ENCODE data around the gene EPHA2.

EPHA2 gene

DNA sequence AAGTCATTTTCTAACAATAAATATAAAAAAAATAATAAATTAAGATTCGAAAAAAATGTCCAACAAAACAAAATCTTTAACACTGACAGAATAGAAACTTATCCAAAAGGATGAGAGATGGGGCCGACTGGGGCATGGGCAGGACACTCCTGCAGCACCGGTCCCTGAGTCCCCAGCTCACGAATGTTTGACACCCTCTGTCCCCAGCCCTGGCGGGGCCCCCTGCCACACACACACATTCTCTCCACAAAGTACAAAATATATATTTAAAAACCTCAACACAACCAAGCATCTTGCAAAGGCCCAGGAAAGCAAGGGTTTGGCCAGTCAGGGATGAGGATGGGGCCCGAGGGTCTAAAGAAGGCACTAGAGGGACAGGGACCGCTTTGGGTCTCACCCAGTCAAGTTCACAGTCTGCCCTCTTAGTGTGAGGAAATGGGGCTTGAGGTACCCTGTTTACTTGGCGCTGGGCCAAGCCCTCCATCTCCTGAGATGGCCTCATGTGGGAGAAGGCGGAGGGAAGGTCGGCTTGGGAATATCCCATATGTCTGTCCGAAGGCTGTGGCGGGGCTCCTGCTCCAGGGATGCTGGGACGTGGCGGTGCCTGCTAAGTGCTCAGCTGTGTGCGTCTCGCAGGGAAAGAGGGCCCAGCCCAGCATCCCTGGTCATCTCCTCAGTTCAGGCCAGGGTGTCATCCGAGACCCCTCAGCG lies 31.3 kb downstream of the EPHA2 start:
- H3K27ac ChIP-seq, result no peak overlapping the region
- no peaks in the 10 kb centered on the region for H3K9me3 ChIP-seq
- no peak overlapping the region for H3K9ac ChIP-seq
- H3K36me3 ChIP-seq, result no peaks in the 10 kb centered on the region
- peaks cover 75% of the 10 kb centered on the region; the same call in 1 of the 2 replicates for H4K20me1 ChIP-seq
- peaks cover 99% of the 10 kb centered on the region for H3K27me3 ChIP-seq
- peaks cover 39% of the 10 kb centered on the region for H3K4me1 ChIP-seq
- H3K4me2 ChIP-seq, result peak overlapping the region; percentile 62
- no peak overlapping the region for H3K4me3 ChIP-seq
- no peak for TF ChIP-seq Cebpa-rat (IDR thresholded peaks at IDR 0.05)

DNA sequence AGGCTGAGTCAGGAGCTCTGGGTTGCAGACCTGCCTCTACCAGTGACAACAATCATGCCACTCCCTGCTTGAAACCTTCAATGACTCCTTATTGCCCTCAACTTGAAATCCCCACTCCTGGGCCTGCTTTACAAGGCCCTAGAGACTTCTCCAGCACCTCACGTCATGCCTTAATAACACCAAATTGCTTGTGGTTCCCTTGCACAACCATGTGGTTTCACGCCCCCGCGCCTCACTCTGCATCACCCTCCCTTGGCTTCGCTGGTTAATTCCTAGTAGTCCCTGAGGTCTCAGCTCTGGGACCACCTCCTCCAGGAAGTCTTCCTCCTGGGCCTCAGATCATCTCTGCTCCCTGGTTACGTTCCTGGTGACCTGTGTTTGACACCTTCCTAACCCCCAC lies 33.0 kb downstream of the EPHA2 start:
- no peak overlapping the region for H3K27ac ChIP-seq

DNA sequence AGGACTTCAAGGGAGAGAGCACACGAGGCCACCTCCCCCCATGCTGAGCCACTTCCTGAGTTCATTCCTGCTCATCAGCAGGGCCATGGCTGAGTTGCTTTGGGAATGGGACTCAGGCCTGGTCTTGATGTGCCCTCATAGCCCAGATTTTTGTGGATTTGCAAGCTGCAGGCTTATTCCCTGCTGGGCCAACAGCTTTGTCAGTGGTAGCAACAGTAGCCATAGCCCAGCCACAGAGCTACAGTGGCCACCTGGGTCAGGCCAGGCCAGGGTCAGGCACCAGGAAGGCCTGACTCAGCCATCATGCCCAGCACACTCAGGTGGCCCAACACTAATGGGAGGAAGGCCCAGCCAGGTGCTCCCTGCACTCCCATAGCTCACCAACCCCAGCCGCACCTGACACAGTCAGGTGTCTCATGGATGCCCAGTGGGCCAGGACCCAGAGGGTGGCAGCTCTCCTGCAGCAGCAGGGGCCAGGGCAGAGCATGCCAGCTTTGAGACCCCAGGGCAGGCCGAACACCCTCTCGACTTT lies 33.5 kb downstream of the EPHA2 start:
- H3K9ac ChIP-seq, result no peak overlapping the region
- H3K4me2 ChIP-seq, result peak overlapping the region; percentile 47
- no peak overlapping the region for H3K27ac ChIP-seq

More for the DNA sequence above, 33.0 kb downstream of the EPHA2 start:
- Histone ChIP-seq H3K9ac (no peak overlapping the region), H3K27me3 (peaks cover 99% of the 10 kb centered on the region), H3K4me3 (no peak overlapping the region), H3K4me2 (peak overlapping the region; percentile 47), H4K20me1 (peaks cover 68% of the 10 kb centered on the region; the same call in 1 of the 2 replicates), H3K9me3 (no peaks in the 10 kb centered on the region), H3K4me1 (peaks cover 39% of the 10 kb centered on the region), H3K36me3 (no peaks in the 10 kb centered on the region)
- peak; percentile 99 for TF ChIP-seq Cebpa-rat (IDR thresholded peaks at IDR 0.05)

DNA sequence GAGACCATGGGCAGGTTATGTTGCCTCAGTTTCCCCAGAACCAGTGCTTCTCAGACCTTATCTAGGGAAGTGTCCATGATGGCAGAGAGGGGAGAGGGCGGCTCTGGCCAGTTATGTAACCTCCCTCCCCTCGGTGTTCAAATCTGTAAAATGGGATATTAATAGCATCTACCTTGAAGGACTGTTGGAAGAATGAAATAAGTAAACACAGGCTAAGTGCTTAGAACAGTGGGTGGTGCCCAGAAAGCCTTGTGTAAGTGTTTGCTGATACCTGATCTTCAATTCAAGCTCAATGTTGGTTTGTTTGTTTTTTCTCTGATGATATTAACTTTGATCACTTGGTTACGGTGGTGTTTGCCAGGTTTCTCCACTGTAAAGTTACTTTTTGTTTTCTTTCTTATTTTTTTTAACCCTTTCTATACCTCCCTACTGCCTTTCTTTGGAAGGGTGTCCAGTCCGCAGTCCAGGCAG lies 34.9 kb downstream of the EPHA2 start:
- H3K4me3 ChIP-seq, result no peak overlapping the region
- peaks cover 96% of the 10 kb centered on the region for H3K27me3 ChIP-seq
- H3K9ac ChIP-seq, result no peak overlapping the region
- no peaks in the 10 kb centered on the region for H3K36me3 ChIP-seq
- H3K9me3 ChIP-seq, result no peaks in the 10 kb centered on the region
- peaks cover 28% of the 10 kb centered on the region for H3K4me1 ChIP-seq
- no peak overlapping the region for H3K4me2 ChIP-seq
- no peak for TF ChIP-seq Cebpa-rat (IDR thresholded peaks at IDR 0.05)
- H3K27ac ChIP-seq, result no peak overlapping the region
- peaks cover 50% of the 10 kb centered on the region; the same call in 1 of the 2 replicates for H4K20me1 ChIP-seq

More for the DNA sequence above, 33.5 kb downstream of the EPHA2 start:
- Histone ChIP-seq H3K4me3 (no peak overlapping the region), H3K27me3 (peaks cover 99% of the 10 kb centered on the region), H4K20me1 (peaks cover 64% of the 10 kb centered on the region; the same call in 1 of the 2 replicates), H3K36me3 (no peaks in the 10 kb centered on the region), H3K4me1 (peaks cover 38% of the 10 kb centered on the region), H3K9me3 (no peaks in the 10 kb centered on the region)
- TF ChIP-seq Cebpa-rat (IDR thresholded peaks at IDR 0.05), result no peak

DNA sequence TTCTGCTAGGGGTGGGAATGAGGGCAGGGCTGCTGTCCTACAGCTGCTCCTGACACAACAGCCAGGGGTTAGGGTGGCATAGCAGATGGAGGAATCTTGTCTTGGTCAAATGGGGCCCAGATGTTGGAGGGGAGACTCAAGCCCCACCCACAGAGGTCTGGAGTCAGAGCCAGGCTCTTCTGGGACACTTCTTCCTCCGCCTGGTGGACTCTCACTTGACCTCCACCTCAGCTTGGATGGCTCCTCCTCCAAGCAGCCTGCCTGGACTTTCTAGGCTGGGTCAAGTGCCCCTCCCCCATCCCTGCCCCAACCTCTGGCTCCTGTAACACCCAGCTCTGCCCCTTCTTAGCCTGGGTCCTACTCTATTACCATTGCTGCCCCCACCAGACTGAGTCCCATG lies 35.5 kb downstream of the EPHA2 start:
- no peaks in the 10 kb centered on the region for H3K9me3 ChIP-seq
- no peak overlapping the region for H3K27ac ChIP-seq
- peaks cover 47% of the 10 kb centered on the region; the same call in 1 of the 2 replicates for H4K20me1 ChIP-seq
- no peak overlapping the region for H3K4me2 ChIP-seq
- peaks cover 22% of the 10 kb centered on the region for H3K4me1 ChIP-seq
- no peak for TF ChIP-seq Cebpa-rat (IDR thresholded peaks at IDR 0.05)
- H3K36me3 ChIP-seq, result no peaks in the 10 kb centered on the region
- H3K9ac ChIP-seq, result no peak overlapping the region
- no peak overlapping the region for H3K4me3 ChIP-seq
- peaks cover 91% of the 10 kb centered on the region for H3K27me3 ChIP-seq

DNA sequence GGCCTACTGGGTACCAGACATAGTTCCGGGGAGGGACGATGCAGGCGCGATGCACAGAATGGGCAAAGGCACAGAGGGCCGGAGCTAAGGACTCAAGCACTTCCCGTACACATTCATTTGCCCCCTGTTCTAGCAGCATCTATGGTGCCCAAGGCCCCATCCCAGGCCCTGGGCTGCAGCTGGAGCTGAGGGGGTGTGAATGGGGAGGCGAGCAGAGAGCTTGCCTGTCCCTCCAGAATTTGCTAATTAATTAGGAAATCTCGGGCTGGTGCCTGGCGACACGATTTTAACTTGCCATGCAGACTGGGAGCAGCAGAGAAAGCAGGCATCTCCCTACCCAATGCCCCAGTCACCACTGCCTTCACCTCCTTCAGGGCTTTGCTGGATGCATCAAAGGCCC lies 35.9 kb downstream of the EPHA2 start:
- Histone ChIP-seq H3K4me1 (peaks cover 20% of the 10 kb centered on the region), H3K4me2 (no peak overlapping the region), H3K9me3 (no peaks in the 10 kb centered on the region), H3K9ac (no peak overlapping the region), H3K4me3 (no peak overlapping the region), H3K36me3 (no peaks in the 10 kb centered on the region), H3K27ac (no peak overlapping the region), H4K20me1 (peaks cover 48% of the 10 kb centered on the region; the same call in 1 of the 2 replicates), H3K27me3 (peaks cover 87% of the 10 kb centered on the region)
- no peak for TF ChIP-seq Cebpa-rat (IDR thresholded peaks at IDR 0.05)

DNA sequence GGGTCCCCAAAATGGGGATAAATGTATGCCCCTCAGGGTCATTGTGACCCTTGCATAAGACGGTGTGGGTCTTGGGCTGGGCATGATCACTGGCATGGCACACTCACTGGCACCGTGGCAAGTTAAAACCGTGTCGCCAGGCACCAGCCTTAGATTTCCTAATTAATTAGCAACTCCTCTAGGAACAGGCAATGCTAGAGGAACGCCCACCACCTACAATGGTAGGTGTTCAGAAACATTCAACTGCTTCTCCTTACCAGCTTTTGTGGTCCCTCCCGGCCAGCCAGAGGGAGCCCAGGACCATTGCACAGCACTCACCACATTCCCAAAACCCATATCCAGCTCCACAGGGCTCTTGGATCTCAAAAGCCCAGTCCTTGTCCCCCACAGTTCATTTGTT lies 36.4 kb downstream of the EPHA2 start:
- Histone ChIP-seq H3K9ac (no peak overlapping the region), H3K27me3 (peaks cover 85% of the 10 kb centered on the region), H4K20me1 (peaks cover 44% of the 10 kb centered on the region; the same call in 1 of the 2 replicates), H3K27ac (no peak overlapping the region), H3K36me3 (no peaks in the 10 kb centered on the region), H3K4me2 (no peak overlapping the region), H3K4me1 (peaks cover 16% of the 10 kb centered on the region), H3K9me3 (no peaks in the 10 kb centered on the region), H3K4me3 (no peak overlapping the region)
- TF ChIP-seq Cebpa-rat (IDR thresholded peaks at IDR 0.05), result no peak

DNA sequence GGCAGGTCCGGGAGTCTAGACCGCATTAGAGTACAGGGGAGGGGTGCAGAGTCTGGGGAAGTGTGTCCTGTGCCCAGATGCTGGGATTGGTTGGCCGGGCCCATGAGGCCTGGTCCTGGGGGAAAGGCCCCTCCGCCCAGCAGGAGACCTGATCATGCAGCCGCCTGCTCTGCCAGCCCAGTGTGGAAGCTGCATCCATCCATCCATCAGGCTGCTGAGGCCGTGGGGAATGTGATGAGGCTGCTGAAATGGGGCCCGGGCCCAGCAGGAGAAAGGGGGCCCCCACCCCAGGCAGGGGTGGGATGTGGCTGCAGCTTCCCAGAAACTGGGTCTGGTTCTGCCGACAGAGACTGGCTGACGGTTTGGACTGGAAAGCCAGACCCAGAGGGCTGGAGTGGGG lies 37.2 kb downstream of the EPHA2 start:
- Histone ChIP-seq H3K4me1 (peaks cover 14% of the 10 kb centered on the region), H4K20me1 (peaks cover 40% of the 10 kb centered on the region; the same call in 1 of the 2 replicates), H3K9ac (no peak overlapping the region), H3K9me3 (no peaks in the 10 kb centered on the region), H3K27ac (no peak overlapping the region), H3K4me2 (no peak overlapping the region), H3K4me3 (no peak overlapping the region), H3K27me3 (peaks cover 77% of the 10 kb centered on the region), H3K36me3 (no peaks in the 10 kb centered on the region)
- no peak for TF ChIP-seq Cebpa-rat (IDR thresholded peaks at IDR 0.05)

DNA sequence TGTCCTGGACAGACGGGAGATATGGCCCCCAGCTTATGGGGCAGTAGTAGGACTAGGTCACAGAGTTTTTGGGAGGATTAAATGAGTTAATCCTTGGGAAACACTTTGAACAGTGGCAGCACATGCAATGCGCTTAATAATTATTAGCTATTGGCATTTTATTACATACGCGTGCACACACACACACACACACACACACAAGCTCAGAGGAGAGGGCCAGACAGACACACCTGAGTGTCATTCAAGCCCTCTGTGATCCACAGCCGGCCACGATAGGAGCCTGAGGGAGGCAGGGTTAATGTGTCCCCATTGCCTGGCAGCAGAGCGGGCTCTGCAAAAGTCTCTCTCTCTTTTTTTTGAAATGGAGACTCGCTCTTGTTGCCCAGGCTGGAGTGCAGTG lies 37.9 kb downstream of the EPHA2 start:
- TF ChIP-seq Cebpa-rat (IDR thresholded peaks at IDR 0.05), result no peak
- H3K4me3 ChIP-seq, result no peak overlapping the region
- no peak overlapping the region for H3K27ac ChIP-seq
- peaks cover 70% of the 10 kb centered on the region for H3K27me3 ChIP-seq
- H4K20me1 ChIP-seq, result peaks cover 40% of the 10 kb centered on the region; the same call in 1 of the 2 replicates
- H3K4me1 ChIP-seq, result peaks cover 9% of the 10 kb centered on the region
- no peak overlapping the region for H3K9ac ChIP-seq
- no peak overlapping the region for H3K4me2 ChIP-seq
- no peaks in the 10 kb centered on the region for H3K9me3 ChIP-seq
- no peaks in the 10 kb centered on the region for H3K36me3 ChIP-seq

DNA sequence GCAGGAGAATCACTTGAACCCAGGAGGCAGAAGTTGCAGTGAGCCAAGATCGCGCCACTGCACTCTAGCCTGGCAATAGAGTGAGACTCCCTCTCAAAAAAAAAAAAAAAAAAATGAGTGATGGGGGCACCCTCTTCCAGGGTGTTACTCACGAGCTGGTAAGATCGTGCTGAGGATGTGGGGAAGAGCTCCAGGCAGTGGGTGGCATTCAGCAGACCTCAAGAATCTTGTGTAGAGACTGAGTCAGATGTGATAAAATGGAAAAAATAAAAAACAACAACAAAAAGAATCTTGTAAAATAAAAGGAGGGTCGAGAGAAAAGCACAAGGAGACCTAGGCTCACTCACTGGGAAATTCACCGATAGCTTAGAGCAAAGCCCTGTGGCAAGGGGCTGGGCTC lies 38.5 kb downstream of the EPHA2 start:
- H3K9ac ChIP-seq, result no peak overlapping the region
- no peaks in the 10 kb centered on the region for H3K36me3 ChIP-seq
- H4K20me1 ChIP-seq, result peaks cover 35% of the 10 kb centered on the region; the same call in 1 of the 2 replicates
- H3K9me3 ChIP-seq, result no peaks in the 10 kb centered on the region
- no peak overlapping the region for H3K4me2 ChIP-seq
- TF ChIP-seq Cebpa-rat (IDR thresholded peaks at IDR 0.05), result no peak
- no peak overlapping the region for H3K4me3 ChIP-seq
- H3K27ac ChIP-seq, result no peak overlapping the region
- peaks cover 65% of the 10 kb centered on the region for H3K27me3 ChIP-seq
- H3K4me1 ChIP-seq, result peaks cover 3% of the 10 kb centered on the region
